Neural cell (in vitro differentiated cells): ENCODE results near the gene PRDM1. TPM values are rescaled to one million over a fixed set of nuclear protein-coding genes. Genes with fewer than 3 reads are reported as not detected.

Experiments
- H2AFZ ChIP-seq: fragments of 200-600, 300-800 bp; sonication (generic), shearing (Covaris generic); 2 replicates; pipeline ENCODE4 v1.6.0; 2014; ENCODE audit warnings: low read depth, mild to moderate bottlenecking, antibody characterized with exemption, low read length, moderate library complexity
- H3F3A ChIP-seq: fragments of 200-600 bp; shearing (Covaris generic); 2 replicates; pipeline ENCODE4 v1.6.1; 2016; ENCODE audit warnings: mild to moderate bottlenecking, moderate library complexity, mixed read lengths, antibody characterized with exemption, low read length; ENCODE audit not compliant: insufficient read depth, poor library complexity, severe bottlenecking
- H3K27ac ChIP-seq: fragments of 200-600, 300-800 bp; sonication (generic), shearing (Covaris generic); 2 replicates; pipeline ENCODE4 v1.5.1; 2014; ENCODE audit warnings: mild to moderate bottlenecking, low read length, moderate library complexity
- H3K27me3 ChIP-seq: fragments of 300-800, 200-600 bp; sonication (generic), shearing (Covaris generic); 2 replicates; pipeline ENCODE4 v1.6.0; 2014; ENCODE audit warnings: mild to moderate bottlenecking, low read depth, low read length, moderate library complexity; ENCODE audit not compliant: insufficient read depth
- H3K36me3 ChIP-seq: fragments of 300-800, 200-600 bp; sonication (generic), shearing (Covaris generic); 2 replicates; pipeline ENCODE4 v1.5.1; 2014; ENCODE audit warnings: mild to moderate bottlenecking, antibody characterized with exemption, low read length, moderate library complexity; ENCODE audit not compliant: insufficient read depth
- H3K4me2 ChIP-seq: fragments of 300-800, 200-600 bp; sonication (generic), shearing (Covaris generic); 2 replicates; pipeline ENCODE4 v1.6.0; 2014; ENCODE audit warnings: mild to moderate bottlenecking, low read length
- H3K4me3 ChIP-seq: fragments of 300-800, 200-600 bp; sonication (generic), shearing (Covaris generic); 2 replicates; pipeline ENCODE4 v1.5.1; 2014; ENCODE audit warnings: mild to moderate bottlenecking, low read length, moderate library complexity
- H3K79me2 ChIP-seq: fragments of 200-600 bp; shearing (Covaris generic); replicated peaks from 2 replicates; pipeline ENCODE4 v1.6.0; 2014; ENCODE audit warnings: mild to moderate bottlenecking, low read length, moderate library complexity; ENCODE audit not compliant: insufficient read depth
- H3K9ac ChIP-seq: fragments of 300-800, 200-600 bp; sonication (generic), shearing (Covaris generic); 2 replicates; pipeline ENCODE4 v1.6.1; 2016; ENCODE audit warnings: mild to moderate bottlenecking, low read length, mixed read lengths
- H3K9me2 ChIP-seq: fragments of 200-600 bp; shearing (Covaris generic); 2 replicates; pipeline ENCODE4 v1.6.1; 2016; ENCODE audit warnings: mild to moderate bottlenecking, low read length, mixed read lengths; ENCODE audit not compliant: insufficient read depth
- H3K9me3 ChIP-seq: fragments of 200-600, 300-800 bp; sonication (generic), shearing (Covaris generic); 2 replicates; pipeline ENCODE4 v1.6.1; 2016; ENCODE audit warnings: mild to moderate bottlenecking, mixed run types, low read length, moderate library complexity, mixed read lengths
- H4K20me1 ChIP-seq: fragments of 200-600 bp; shearing (Covaris generic); 2 replicates; pipeline ENCODE4 v1.6.1; 2016; ENCODE audit warnings: mild to moderate bottlenecking, mixed run types; ENCODE audit not compliant: insufficient read depth
- CTCF ChIP-seq: fragments of 450-650 bp; IDR thresholded peaks from 2 replicates; pipeline ENCODE4 v1.5.1; 2014; ENCODE audit warnings: antibody characterized with exemption, mild to moderate bottlenecking, moderate library complexity; ENCODE audit not compliant: poor library complexity, severe bottlenecking
- EP300 ChIP-seq: fragments of 450-650 bp; conservative IDR thresholded peaks from 2 replicates; pipeline ENCODE4 v1.6.1; 2014; ENCODE audit warnings: antibody characterized with exemption, mild to moderate bottlenecking, moderate library complexity; ENCODE audit not compliant: poor library complexity, severe bottlenecking
- EZH2 ChIP-seq: fragments of 200-600, 300-800 bp; shearing (Covaris generic), sonication (generic); IDR thresholded peaks from 2 replicates; pipeline ENCODE4 v1.6.1; 2014; ENCODE audit warnings: antibody characterized with exemption, low read length, borderline replicate concordance, mild to moderate bottlenecking; ENCODE audit not compliant: insufficient read depth, poor library complexity, severe bottlenecking
- MXI1 ChIP-seq: fragments of 450-650 bp; conservative IDR thresholded peaks from 2 replicates; pipeline ENCODE4 v1.6.1; 2014; ENCODE audit warnings: antibody characterized with exemption, mild to moderate bottlenecking; ENCODE audit not compliant: poor library complexity, severe bottlenecking
- POLR2AphosphoS5 ChIP-seq: IDR thresholded peaks from 2 replicates; pipeline ENCODE4 v1.6.1; 2012
- RAD21 ChIP-seq: fragments of 450-650 bp; conservative IDR thresholded peaks from 2 replicates; pipeline ENCODE4 v1.6.1; 2014; ENCODE audit warnings: antibody characterized with exemption, mild to moderate bottlenecking, moderate library complexity
- REST ChIP-seq: IDR thresholded peaks from 2 replicates; pipeline ENCODE4 v1.6.1; 2012; ENCODE audit warnings: borderline replicate concordance
- SMC3 ChIP-seq: fragments of 450-650 bp; conservative IDR thresholded peaks from 2 replicates; pipeline ENCODE4 v1.6.1; 2014; ENCODE audit warnings: antibody characterized with exemption, mild to moderate bottlenecking, moderate library complexity; ENCODE audit not compliant: poor library complexity
- TAF1 ChIP-seq: IDR thresholded peaks from 2 replicates; pipeline ENCODE4 v1.6.1; 2012; ENCODE audit warnings: low read depth
- polyA plus RNA-seq: library from polyadenylated mRNA; depleted of rRNA; stranded (reverse); fragments of >200 nt; gene quantifications from 2 replicates; pipeline ENCODE4 v1.2.3, GENCODE V29; 2014

Gene PRDM1
- polyA plus RNA-seq, 1 donor from 2014 or later: 0.09 TPM

GRCh38 chr6:106050538-106050937 lies 35.6 kb upstream of the PRDM1 start:
- no peaks in the 10 kb centered on the region for H3K79me2 ChIP-seq
- no peak overlapping the region for H3K4me2 ChIP-seq
- no peak overlapping the region for H2AFZ ChIP-seq
- no peaks in the 10 kb centered on the region for H3K9me3 ChIP-seq
- no peaks in the 10 kb centered on the region for H4K20me1 ChIP-seq
- H3K27ac ChIP-seq: no peak overlapping the region
- no peak overlapping the region for H3K4me3 ChIP-seq
- H3K36me3 ChIP-seq: no peaks in the 10 kb centered on the region
- H3K9me2 ChIP-seq: no peaks in the 10 kb centered on the region
- TF ChIP-seq TAF1 (no peak), SMC3 (no peak), REST (no peak), CTCF (no peak), EP300 (no peak), POLR2AphosphoS5 (no peak), MXI1 (no peak)
- H3K27me3 ChIP-seq: no peaks in the 10 kb centered on the region
- no peaks in the 10 kb centered on the region for H3F3A ChIP-seq
- no peak overlapping the region for H3K9ac ChIP-seq

- Histone ChIP-seq H3K27ac (no peak overlapping the region), H3K4me2 (no peak overlapping the region)
These were observed 34.9 kb upstream of the PRDM1 start for GRCh38 chr6:106051226-106051625.

More at GRCh38 chr6:106051226-106051625, 34.9 kb upstream of the PRDM1 start:
- TF ChIP-seq TAF1 (no peak), REST (no peak), EP300 (no peak), POLR2AphosphoS5 (no peak), RAD21 (no peak), EZH2 (no peak), SMC3 (no peak), MXI1 (no peak), CTCF (no peak)
- Histone ChIP-seq H3K9me2 (no peaks in the 10 kb centered on the region), H3K4me3 (no peak overlapping the region), H3K27me3 (no peaks in the 10 kb centered on the region), H3K9me3 (no peaks in the 10 kb centered on the region), H3K36me3 (no peaks in the 10 kb centered on the region), H3F3A (no peaks in the 10 kb centered on the region), H3K79me2 (no peaks in the 10 kb centered on the region), H2AFZ (no peak overlapping the region), H3K9ac (no peak overlapping the region), H4K20me1 (no peaks in the 10 kb centered on the region)
